Neutrophil (primary cell): Measurements from ENCODE around the gene C8G.

Experiments
- H3K27ac ChIP-seq: fragments of 200-600 bp; sonication (generic); 2 replicates; pipeline ENCODE4 v1.5.1; 2016; ENCODE audit warnings: mild to moderate bottlenecking, moderate library complexity
- H3K27me3 ChIP-seq: fragments of 200-600 bp; sonication (generic); 2 replicates; pipeline ENCODE4 v1.6.0; 2016; ENCODE audit warnings: mild to moderate bottlenecking
- H3K36me3 ChIP-seq: fragments of 200-600 bp; sonication (generic); 2 replicates; pipeline ENCODE4 v1.5.1; 2017
- H3K4me1 ChIP-seq, 2 experiments: fragments of 200-600 bp in 1 of 2; sonication (generic) in 1 of 2; 1 replicate in 1 of 2; 2 replicates in 1 of 2; pipeline versions ENCODE4 v1.5.1 to v1.6.1; 2013 to 2016; ENCODE audit warnings: low read depth in 1 of 2, low read length in 1 of 2, mild to moderate bottlenecking in 1 of 2, moderate library complexity in 1 of 2; ENCODE audit not compliant: control insufficient read depth in 1 of 2, insufficient read depth in 1 of 2
- H3K4me3 ChIP-seq, 2 experiments: fragments of 200-600 bp in 1 of 2; sonication (generic) in 1 of 2; 1 replicate in 1 of 2; 2 replicates in 1 of 2; pipeline ENCODE4 v1.5.1; 2013 to 2016; ENCODE audit warnings: low read depth in 1 of 2, low read length in 1 of 2, mild to moderate bottlenecking in 1 of 2, moderate library complexity in 1 of 2
- H3K9me3 ChIP-seq: fragments of 200-600 bp; sonication (generic); 2 replicates; pipeline ENCODE4 v1.5.1; 2016
- CTCF ChIP-seq: fragments of 200-600 bp; sonication (generic); IDR thresholded peaks from 2 replicates; pipeline ENCODE4 v1.5.1; 2016; ENCODE audit warnings: antibody characterized with exemption

The C8G gene

GRCh38 chr9:136921718-136922117 is 23.3 kb upstream of the C8G start:
- peaks cover 61% of the 10 kb centered on the region for H3K36me3 ChIP-seq
- H3K4me3 ChIP-seq: no peak overlapping the region
- no peaks in the 10 kb centered on the region for H3K27me3 ChIP-seq
- TF ChIP-seq CTCF: no peak
- no peaks in the 10 kb centered on the region for H3K9me3 ChIP-seq
- no peak overlapping the region for H3K27ac ChIP-seq
- peaks cover 16 to 17% of the 10 kb centered on the region in 2 experiments for H3K4me1 ChIP-seq

- Histone ChIP-seq H3K36me3 (peaks cover 69% of the 10 kb centered on the region), H3K9me3 (no peaks in the 10 kb centered on the region), H3K4me1 (peaks cover 8% of the 10 kb centered on the region in 2 experiments), H3K27ac (no peak overlapping the region), H3K4me3 (no peak overlapping the region), H3K27me3 (no peaks in the 10 kb centered on the region)
- TF ChIP-seq CTCF: no peak
Measured at GRCh38 chr9:136922540-136922939, 22.5 kb upstream of the C8G start.

GRCh38 chr9:136923881-136924280 is 21.2 kb upstream of the C8G start:
- peaks cover 70% of the 10 kb centered on the region for H3K36me3 ChIP-seq
- TF ChIP-seq CTCF: no peak
- H3K9me3 ChIP-seq: no peaks in the 10 kb centered on the region
- peaks cover 8 to 9% of the 10 kb centered on the region in 2 experiments for H3K4me1 ChIP-seq
- H3K27ac ChIP-seq: no peak overlapping the region
- no peak overlapping the region for H3K4me3 ChIP-seq
- no peaks in the 10 kb centered on the region for H3K27me3 ChIP-seq

- Histone ChIP-seq H3K27me3 (no peaks in the 10 kb centered on the region), H3K4me1 (peaks cover 8 to 12% of the 10 kb centered on the region in 2 experiments), H3K9me3 (no peaks in the 10 kb centered on the region), H3K4me3 (no peak overlapping the region), H3K27ac (no peak overlapping the region), H3K36me3 (peaks cover 59% of the 10 kb centered on the region)
- TF ChIP-seq CTCF: no peak
Measured at GRCh38 chr9:136925414-136926153, 19.5 kb upstream of the C8G start.

- Histone ChIP-seq H3K36me3 (peaks cover 53% of the 10 kb centered on the region), H3K9me3 (no peaks in the 10 kb centered on the region), H3K4me3 (no peak overlapping the region), H3K4me1 (peaks cover 8 to 12% of the 10 kb centered on the region in 2 experiments), H3K27me3 (no peaks in the 10 kb centered on the region), H3K27ac (no peak overlapping the region)
- TF ChIP-seq CTCF: no peak
Measured at GRCh38 chr9:136926154-136926704, 18.8 kb upstream of the C8G start.
